Measurements from ENCODE around the gene SETD7. TPM values are rescaled to one million over a fixed set of nuclear protein-coding genes. Genes with fewer than 3 reads are reported as not detected.
A peak's percentile ranks its signal among the peaks of the same experiment; 100 is the strongest.

SETD7 gene
- total and polyA plus RNA-seq, 7 experiments from 2014 or later: 1.0 to 16.7 (median 7.9) TPM

GRCh38 chr4:139484783-139485311 is 71.2 kb downstream of the SETD7 start:
- Mint-ChIP-seq H3K9me3 (no peaks in the 10 kb centered on the region), H3K27me3 (peaks cover 0 to 19% (median 0%) of the 10 kb centered on the region in 5 donors), H3K4me3 (no peak overlapping the region), H3K36me3 (peaks cover 0 to 3% (median 0%) of the 10 kb centered on the region in 5 donors), H3K27ac (no peak overlapping the region), H3K4me1 (no peaks in the 10 kb centered on the region)
- DNase-seq: no peak
- POLR2A ChIA-PET: no interaction called here
- CTCF ChIA-PET: interaction anchor here (1.3 to 1.9 kb wide), 2 partner anchors 17 to 67 kb away, joined by 4 to 6 read pairs; no protein-coding TSS in a partner anchor
- no peaks in the 10 kb centered on the region for H3K36me3 ChIP-seq (ENCODE audit: control insufficient read depth in 2 of 3, insufficient read depth in 3 of 3, low read length in 3 of 3)
- no peak overlapping the region for H3K4me3 ChIP-seq (ENCODE audit: low read length)
- H3K9me3 ChIP-seq (ENCODE audit: control insufficient read depth in 2 of 3, low read length in 3 of 3): no peaks in the 10 kb centered on the region
- H3K27me3 ChIP-seq (ENCODE audit: control insufficient read depth in 2 of 2, insufficient read depth in 2 of 2, low read length in 2 of 2): no peaks in the 10 kb centered on the region
- no peaks in the 10 kb centered on the region for H3K4me1 ChIP-seq (ENCODE audit: control insufficient read depth in 2 of 2, insufficient read depth in 2 of 2, low read length in 2 of 2)
- intact Hi-C loops (cut with micrococcal nuclease): no loop called here
- peak; percentile 63 for ATAC-seq
- H3K27ac ChIP-seq (ENCODE audit: low read depth, low read length): no peak overlapping the region

DNA sequence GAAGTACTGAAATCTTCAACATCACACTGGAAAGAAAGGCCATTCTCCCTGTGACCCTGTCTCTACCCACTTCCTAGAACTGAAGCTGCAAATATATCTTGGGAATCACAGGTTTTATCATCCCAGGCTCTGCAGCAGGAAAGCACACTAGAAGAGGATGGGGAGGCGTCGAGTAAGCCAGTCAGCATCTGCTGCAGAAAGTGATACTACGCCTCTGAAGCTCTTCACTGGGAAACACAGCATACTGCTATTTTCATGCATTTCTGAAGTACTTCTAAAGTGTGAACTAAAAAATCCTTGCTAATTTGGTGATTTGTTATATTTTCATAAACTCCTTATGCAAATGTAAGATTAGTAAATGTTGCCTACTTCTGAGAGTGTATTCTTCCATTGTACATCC is 73.0 kb downstream of the SETD7 start:
- Mint-ChIP-seq H3K4me3 (no peak overlapping the region), H3K4me1 (peaks cover 0 to 3% (median 0%) of the 10 kb centered on the region in 7 donors), H3K27ac (no peak overlapping the region), H3K36me3 (peaks cover 0 to 12% (median 3%) of the 10 kb centered on the region in 5 donors), H3K27me3 (peaks cover 0 to 8% (median 0%) of the 10 kb centered on the region in 5 donors), H3K9me3 (no peaks in the 10 kb centered on the region)
- intact Hi-C loops (cut with micrococcal nuclease): no loop called here
- POLR2A ChIA-PET: no interaction called here
- H3K4me1 ChIP-seq (ENCODE audit: control insufficient read depth in 2 of 2, insufficient read depth in 2 of 2, low read length in 2 of 2): no peaks in the 10 kb centered on the region
- no peaks in the 10 kb centered on the region for H3K27me3 ChIP-seq (ENCODE audit: control insufficient read depth in 2 of 2, insufficient read depth in 2 of 2, low read length in 2 of 2)
- no peaks in the 10 kb centered on the region for H3K36me3 ChIP-seq (ENCODE audit: control insufficient read depth in 2 of 3, insufficient read depth in 3 of 3, low read length in 3 of 3)
- no peaks in the 10 kb centered on the region for H3K9me3 ChIP-seq (ENCODE audit: control insufficient read depth in 2 of 3, low read length in 3 of 3)
- CTCF ChIA-PET: interaction anchor here (1.9 kb wide), 1 partner anchor 19 kb away, joined by 6 read pairs; no protein-coding TSS in a partner anchor
- ATAC-seq (no peak), DNase-seq (no peak)
- no peak overlapping the region for H3K27ac ChIP-seq (ENCODE audit: low read depth, low read length)
- H3K4me3 ChIP-seq (ENCODE audit: low read length): no peak overlapping the region

- ChIA-PET CTCF (no interaction called here), POLR2A (no interaction called here)
- no peak overlapping the region for H3K27ac Mint-ChIP-seq
These were observed 74.6 kb downstream of the SETD7 start for GRCh38 chr4:139481465-139481864.

GRCh38 chr4:139476363-139476762 is 79.7 kb downstream of the SETD7 start:
- Mint-ChIP-seq H3K4me3 (no peak overlapping the region), H3K36me3 (peaks cover 6 to 54% (median 34%) of the 10 kb centered on the region in 5 donors), H3K4me1 (peaks cover 0 to 7% (median 6%) of the 10 kb centered on the region in 7 donors), H3K27me3 (no peaks in the 10 kb centered on the region), H3K27ac (peak overlapping the region in 2 of 9 donors; percentile 2 to 4), H3K9me3 (peaks cover 0 to 8% (median 2%) of the 10 kb centered on the region in 11 donors)
- H3K27me3 ChIP-seq (ENCODE audit: control insufficient read depth in 2 of 2, insufficient read depth in 2 of 2, low read length in 2 of 2): no peaks in the 10 kb centered on the region
- H3K4me3 ChIP-seq (ENCODE audit: low read length): no peak overlapping the region
- no peak for DNase-seq
- intact Hi-C loops (cut with micrococcal nuclease): no loop called here
- peaks cover 0 to 21% (median 8%) of the 10 kb centered on the region in 3 experiments for H3K36me3 ChIP-seq (ENCODE audit: control insufficient read depth in 2 of 3, insufficient read depth in 3 of 3, low read length in 3 of 3)
- no peaks in the 10 kb centered on the region for H3K4me1 ChIP-seq (ENCODE audit: control insufficient read depth in 2 of 2, insufficient read depth in 2 of 2, low read length in 2 of 2)
- no peak for ATAC-seq
- CTCF ChIA-PET: interaction anchor here (0.7 kb wide), 1 partner anchor 23 kb away, joined by 4 read pairs; no protein-coding TSS in a partner anchor
- peaks cover 0 to 2% (median 0%) of the 10 kb centered on the region in 3 experiments for H3K9me3 ChIP-seq (ENCODE audit: control insufficient read depth in 2 of 3, low read length in 3 of 3)
- no peak overlapping the region for H3K27ac ChIP-seq (ENCODE audit: low read depth, low read length)
- POLR2A ChIA-PET: no interaction called here

More at GRCh38 chr4:139481465-139481864, 74.6 kb downstream of the SETD7 start:
- no peak overlapping the region for H3K4me3 Mint-ChIP-seq
- DNase-seq (no peak), ATAC-seq (no peak)
- peaks cover 0 to 6% (median 0%) of the 10 kb centered on the region in 5 donors for H3K27me3 Mint-ChIP-seq
- Histone ChIP-seq H3K27me3 (ENCODE audit: control insufficient read depth in 2 of 2, insufficient read depth in 2 of 2, low read length in 2 of 2) (no peaks in the 10 kb centered on the region), H3K27ac (ENCODE audit: low read depth, low read length) (no peak overlapping the region), H3K4me1 (ENCODE audit: control insufficient read depth in 2 of 2, insufficient read depth in 2 of 2, low read length in 2 of 2) (no peaks in the 10 kb centered on the region), H3K36me3 (ENCODE audit: control insufficient read depth in 2 of 3, insufficient read depth in 3 of 3, low read length in 3 of 3) (no peaks in the 10 kb centered on the region), H3K4me3 (ENCODE audit: low read length) (no peak overlapping the region), H3K9me3 (ENCODE audit: control insufficient read depth in 2 of 3, low read length in 3 of 3) (no peaks in the 10 kb centered on the region)
- peaks cover 0 to 4% (median 3%) of the 10 kb centered on the region in 7 donors for H3K4me1 Mint-ChIP-seq
- intact Hi-C loops (cut with micrococcal nuclease): no loop called here
- H3K9me3 Mint-ChIP-seq: no peaks in the 10 kb centered on the region
- peaks cover 0 to 22% (median 4%) of the 10 kb centered on the region in 5 donors for H3K36me3 Mint-ChIP-seq

- Mint-ChIP-seq H3K27me3 (no peaks in the 10 kb centered on the region), H3K9me3 (peaks cover 7 to 34% (median 20%) of the 10 kb centered on the region in 11 donors), H3K4me1 (peaks cover 0 to 30% (median 25%) of the 10 kb centered on the region in 7 donors), H3K36me3 (peaks cover 20 to 71% (median 55%) of the 10 kb centered on the region in 5 donors), H3K4me3 (no peak overlapping the region), H3K27ac (no peak overlapping the region)
- ATAC-seq (no peak), DNase-seq (no peak)
- no peak overlapping the region for H3K27ac ChIP-seq (ENCODE audit: low read depth, low read length)
- peaks cover 0 to 6% (median 0%) of the 10 kb centered on the region in 3 experiments for H3K9me3 ChIP-seq (ENCODE audit: control insufficient read depth in 2 of 3, low read length in 3 of 3)
- intact Hi-C loops (cut with micrococcal nuclease): loop anchor here in 1 of 2 donors (2.0 kb wide), 1 partner anchor 18 kb away; the partner anchor contains the start of gene RAB33B
- H3K27me3 ChIP-seq (ENCODE audit: control insufficient read depth in 2 of 2, insufficient read depth in 2 of 2, low read length in 2 of 2): no peaks in the 10 kb centered on the region
- POLR2A ChIA-PET: no interaction called here
- no peaks in the 10 kb centered on the region for H3K4me1 ChIP-seq (ENCODE audit: control insufficient read depth in 2 of 2, insufficient read depth in 2 of 2, low read length in 2 of 2)
- H3K36me3 ChIP-seq (ENCODE audit: control insufficient read depth in 2 of 3, insufficient read depth in 3 of 3, low read length in 3 of 3): peaks cover 0 to 21% (median 8%) of the 10 kb centered on the region in 3 experiments
- CTCF ChIA-PET: no interaction called here
- no peak overlapping the region for H3K4me3 ChIP-seq (ENCODE audit: low read length)
These were observed 83.2 kb downstream of the SETD7 start for GRCh38 chr4:139472852-139473251.

GRCh38 chr4:139470997-139471665 is 84.9 kb downstream of the SETD7 start:
- Mint-ChIP-seq H3K4me3 (peak overlapping the region in 1 of 10 donors; percentile 16), H3K36me3 (peaks cover 20 to 60% (median 53%) of the 10 kb centered on the region in 5 donors)

More at GRCh38 chr4:139470997-139471665, 84.9 kb downstream of the SETD7 start:
- Histone ChIP-seq H3K9me3 (ENCODE audit: control insufficient read depth in 2 of 3, low read length in 3 of 3) (peaks cover 0 to 6% (median 0%) of the 10 kb centered on the region in 3 experiments), H3K4me1 (ENCODE audit: control insufficient read depth in 2 of 2, insufficient read depth in 2 of 2, low read length in 2 of 2) (no peaks in the 10 kb centered on the region), H3K4me3 (ENCODE audit: low read length) (no peak overlapping the region), H3K27me3 (ENCODE audit: control insufficient read depth in 2 of 2, insufficient read depth in 2 of 2, low read length in 2 of 2) (no peaks in the 10 kb centered on the region), H3K27ac (ENCODE audit: low read depth, low read length) (no peak overlapping the region), H3K36me3 (ENCODE audit: control insufficient read depth in 2 of 3, insufficient read depth in 3 of 3, low read length in 3 of 3) (peaks cover 0 to 21% (median 8%) of the 10 kb centered on the region in 3 experiments)
- Mint-ChIP-seq H3K27me3 (no peaks in the 10 kb centered on the region), H3K4me1 (peaks cover 0 to 27% (median 22%) of the 10 kb centered on the region in 7 donors), H3K27ac (peak overlapping the region in 1 of 9 donors; percentile 4), H3K9me3 (peaks cover 7 to 37% (median 20%) of the 10 kb centered on the region in 11 donors)
- no peak for ATAC-seq
- ChIA-PET POLR2A (interaction anchor here (0.9 kb wide), 1 partner anchor 16 kb away, joined by 3 read pairs; no protein-coding TSS in a partner anchor), CTCF (interaction anchor here (1.1 kb wide), 1 partner anchor 9 kb away, joined by 3 read pairs; no protein-coding TSS in a partner anchor)
- intact Hi-C loops (cut with micrococcal nuclease): no loop called here
- no peak for DNase-seq

All from naive thymus-derived CD4-positive, alpha-beta T cell (primary cell).